HG02943 (cell line): ENCODE results near the gene SLC6A5.

ENCODE experiments used
- ATAC-seq: cut with Tn5 transposase; IDR thresholded peaks from one replicate; pipeline ENCODE4 v1.9.1; 2021; ENCODE audit warnings: mild to moderate bottlenecking, low read depth, moderate library complexity; ENCODE audit not compliant: unreplicated experiment

SLC6A5 gene

DNA sequence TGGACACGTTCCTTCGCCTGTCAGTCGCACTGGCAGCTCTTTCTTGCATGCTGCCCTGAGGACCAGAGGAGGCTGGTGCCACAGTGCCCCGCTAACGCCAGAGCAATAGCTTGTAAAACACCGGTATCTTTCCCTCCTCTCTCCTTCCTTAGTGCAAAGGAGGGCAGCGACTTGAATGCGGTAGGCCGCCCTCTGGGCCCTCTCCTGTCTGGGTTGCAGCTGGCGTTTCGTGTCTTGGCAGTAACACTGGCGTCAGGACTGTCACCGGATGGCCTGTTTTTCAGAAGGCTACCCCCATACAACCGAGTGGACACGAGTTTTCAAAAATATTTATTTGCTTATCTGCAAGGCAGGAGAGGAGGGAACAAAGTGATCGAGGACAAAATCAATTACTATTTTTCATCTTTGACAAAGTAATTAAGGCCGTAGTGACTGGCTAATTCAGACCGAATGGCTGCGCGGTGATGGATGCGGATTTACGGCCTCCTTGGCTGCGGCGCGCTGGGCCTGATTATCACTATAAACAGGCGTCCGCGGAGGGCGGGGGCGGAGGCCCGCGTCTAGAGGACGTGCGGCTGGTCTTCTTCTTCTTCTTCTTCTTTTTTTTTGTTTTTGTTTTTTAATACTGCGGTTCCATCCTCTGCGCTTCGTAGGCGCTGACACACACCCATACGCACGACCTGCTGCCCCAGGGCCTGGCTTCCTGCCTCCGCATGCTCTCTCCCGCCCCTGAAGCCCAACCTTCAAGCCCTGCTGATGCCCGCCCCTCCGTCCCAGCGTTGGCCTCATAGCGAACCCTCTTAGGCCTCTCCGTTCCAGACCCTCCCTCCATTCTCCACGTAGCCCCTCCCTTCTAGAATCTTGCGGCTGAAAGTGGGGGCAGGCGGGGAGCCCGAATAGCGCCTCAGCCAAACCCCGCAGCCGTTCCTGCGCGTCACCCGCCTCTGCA lies 2.9 kb upstream of the SLC6A5 start:
- no peak for ATAC-seq

DNA sequence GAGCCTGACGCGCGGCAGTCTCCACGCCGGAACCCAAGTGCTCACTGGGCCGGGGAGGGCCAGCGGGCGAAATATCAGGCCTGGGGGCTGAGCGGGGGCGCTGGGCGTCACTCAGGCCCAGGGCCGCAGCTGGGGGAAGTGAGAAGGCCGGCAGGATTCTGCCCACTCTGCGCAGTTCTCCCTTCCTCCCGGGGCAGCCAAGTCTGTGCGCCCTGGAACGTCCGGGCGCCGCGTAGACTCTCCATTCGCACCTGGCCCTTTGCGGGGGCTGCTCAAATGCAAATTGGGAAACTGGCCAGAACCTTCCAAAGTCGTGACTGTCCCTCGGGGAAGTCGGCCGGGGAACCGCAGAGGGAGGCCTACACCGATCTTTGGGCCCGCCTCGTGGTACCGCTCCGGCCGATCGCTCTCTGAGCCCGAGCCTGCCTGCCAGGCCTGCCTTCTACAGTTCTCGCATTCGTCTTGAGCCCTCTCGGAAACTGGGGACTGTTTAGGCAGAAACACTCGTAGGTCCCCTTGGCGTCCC lies 2.2 kb upstream of the SLC6A5 start:
- ATAC-seq = no peak

DNA sequence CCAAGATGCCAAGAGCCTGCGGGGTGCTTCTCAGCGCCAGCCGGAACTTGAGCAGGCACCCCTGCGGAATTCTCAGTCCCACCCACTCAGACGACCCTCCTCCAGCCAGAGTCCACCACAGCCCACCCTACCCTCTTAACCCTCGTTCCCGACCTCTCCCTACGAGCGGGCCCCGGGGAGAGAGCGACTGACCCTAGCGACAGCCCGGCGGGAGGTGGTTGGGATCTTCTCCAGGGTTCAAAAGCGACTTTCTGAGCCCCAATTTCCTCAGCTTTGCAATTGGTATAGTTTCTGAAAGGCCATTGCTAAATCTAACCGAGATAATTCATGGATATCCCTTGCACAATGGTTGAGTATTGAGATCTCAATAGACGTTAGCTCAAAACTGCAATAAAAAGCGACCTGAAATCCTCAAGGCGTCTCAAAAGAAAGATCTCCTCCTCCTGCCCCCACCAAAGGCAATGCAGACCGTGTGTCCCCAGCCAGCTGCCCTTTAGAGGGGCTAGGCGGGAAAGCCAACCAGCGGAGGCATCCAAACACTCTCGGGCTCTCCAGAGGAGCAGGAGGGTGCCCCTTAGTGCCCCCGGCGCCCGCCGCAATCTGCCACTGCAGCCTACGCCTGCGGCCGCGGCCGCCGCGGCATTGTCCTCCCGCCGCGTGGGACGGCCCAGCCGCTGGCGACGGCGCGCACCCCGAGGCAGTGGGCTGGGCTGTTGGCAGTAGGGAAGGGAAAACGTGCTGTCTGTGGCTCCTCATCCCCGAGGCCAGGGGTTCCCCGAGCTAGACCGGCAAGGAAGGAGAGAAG lies 1.5 kb upstream of the SLC6A5 start:
- ATAC-seq = no peak

DNA sequence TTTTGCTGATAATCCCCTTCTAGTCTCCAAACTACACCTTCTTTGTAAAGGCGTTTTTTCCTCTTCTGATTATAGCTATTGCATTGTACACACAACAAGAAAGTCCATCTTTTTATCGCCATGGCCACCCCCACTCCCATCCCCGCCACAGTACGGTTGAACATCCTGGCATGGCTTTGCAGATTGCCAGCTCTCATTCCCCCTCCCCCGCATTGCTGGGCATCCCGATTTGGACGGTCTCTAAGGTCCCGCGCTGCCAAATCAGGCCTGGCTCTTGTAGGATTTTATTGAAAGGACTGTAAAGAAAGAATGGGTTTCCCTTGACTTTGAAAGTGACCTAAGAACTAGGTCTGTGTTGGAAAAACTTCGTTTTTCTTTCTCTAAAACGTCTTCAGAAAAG lies 916 bp upstream of the SLC6A5 start:
- ATAC-seq = no peak

DNA sequence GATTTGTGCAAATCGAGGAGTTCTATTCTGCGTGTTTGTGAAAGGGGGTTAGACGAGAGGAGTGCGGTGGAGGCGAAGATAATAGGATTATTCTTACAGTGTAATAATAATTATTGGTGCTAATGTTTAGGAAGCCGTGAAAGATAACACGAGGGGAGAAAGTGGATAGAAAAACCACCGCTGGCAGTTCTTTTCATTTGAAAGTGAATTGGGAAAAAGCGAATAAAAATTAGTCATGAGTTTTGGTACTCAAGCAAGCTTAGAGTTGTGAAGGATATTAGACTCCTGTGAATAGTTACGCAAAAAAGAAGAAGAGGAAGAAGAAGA lies 575 bp downstream of the SLC6A5 start:
- no peak for ATAC-seq

DNA sequence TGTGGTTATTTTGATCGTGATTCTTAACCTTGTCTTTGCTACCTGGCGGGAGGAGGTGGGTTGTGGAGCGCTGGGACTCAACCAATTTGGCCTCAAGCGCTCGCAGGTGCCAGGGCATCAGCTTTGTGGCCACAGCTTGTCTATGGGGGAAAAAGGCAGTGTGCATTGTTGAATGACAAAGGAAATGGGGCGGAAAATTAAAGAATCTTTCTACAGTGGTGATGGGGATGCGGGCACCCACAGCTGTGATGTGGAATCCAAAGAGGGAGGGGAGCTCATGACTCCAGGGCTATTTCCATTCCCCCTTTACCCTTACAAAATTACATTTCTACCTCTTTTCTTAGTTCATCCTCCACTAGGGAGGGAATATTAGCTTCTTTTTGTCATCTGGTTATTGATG lies 1.1 kb downstream of the SLC6A5 start:
- ATAC-seq = no peak

DNA sequence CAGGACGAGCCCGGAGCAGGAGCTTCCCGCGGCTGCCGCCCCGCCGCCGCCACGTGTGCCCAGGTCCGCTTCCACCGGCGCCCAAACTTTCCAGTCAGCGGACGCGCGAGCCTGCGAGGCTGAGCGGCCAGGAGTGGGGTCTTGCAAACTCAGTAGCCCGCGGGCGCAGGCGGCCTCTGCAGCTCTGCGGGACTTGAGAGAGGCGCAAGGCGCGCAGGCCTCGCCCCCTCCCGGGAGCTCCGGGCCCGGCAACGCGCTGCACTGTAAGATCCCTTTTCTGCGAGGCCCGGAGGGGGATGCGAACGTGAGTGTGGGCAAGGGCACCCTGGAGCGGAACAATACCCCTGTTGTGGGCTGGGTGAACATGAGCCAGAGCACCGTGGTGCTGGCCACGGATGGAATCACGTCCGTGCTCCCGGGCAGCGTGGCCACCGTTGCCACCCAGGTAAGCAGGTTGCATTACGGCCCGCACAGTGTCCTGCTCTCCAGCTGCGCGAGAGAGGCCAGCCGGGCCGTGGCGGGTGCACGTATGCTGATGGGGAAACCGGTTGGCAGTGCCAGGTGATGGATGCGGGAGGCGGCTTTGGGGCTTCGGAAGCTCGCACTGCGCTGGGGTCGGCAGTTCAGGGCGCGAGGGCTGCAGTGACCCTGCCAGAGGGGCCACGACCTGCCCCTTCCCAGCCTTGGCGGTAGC lies 2.0 kb downstream of the SLC6A5 start:
- ATAC-seq = no peak

DNA sequence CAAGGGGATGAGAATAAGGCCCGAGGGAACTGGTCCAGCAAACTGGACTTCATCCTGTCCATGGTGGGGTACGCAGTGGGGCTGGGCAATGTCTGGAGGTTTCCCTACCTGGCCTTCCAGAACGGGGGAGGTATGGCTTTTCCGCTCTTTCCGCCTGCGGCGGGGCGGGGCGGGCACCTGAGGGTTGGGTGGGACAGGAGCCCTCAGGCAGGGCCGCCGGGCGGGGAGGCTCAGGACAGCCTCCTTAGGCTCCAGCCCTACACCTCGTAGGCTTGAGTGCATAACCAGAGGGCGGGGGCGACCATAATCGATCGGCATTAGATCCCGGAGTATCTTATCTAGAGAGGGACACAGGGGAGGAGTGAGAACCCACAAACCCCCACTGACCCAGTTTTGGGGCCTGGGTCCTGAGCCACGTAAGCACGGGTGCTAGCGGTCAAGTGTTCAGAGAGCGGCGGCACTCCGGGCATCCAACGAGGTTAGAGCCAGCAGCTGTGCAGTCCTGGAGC lies 4.9 kb downstream of the SLC6A5 start:
- no peak for ATAC-seq

DNA sequence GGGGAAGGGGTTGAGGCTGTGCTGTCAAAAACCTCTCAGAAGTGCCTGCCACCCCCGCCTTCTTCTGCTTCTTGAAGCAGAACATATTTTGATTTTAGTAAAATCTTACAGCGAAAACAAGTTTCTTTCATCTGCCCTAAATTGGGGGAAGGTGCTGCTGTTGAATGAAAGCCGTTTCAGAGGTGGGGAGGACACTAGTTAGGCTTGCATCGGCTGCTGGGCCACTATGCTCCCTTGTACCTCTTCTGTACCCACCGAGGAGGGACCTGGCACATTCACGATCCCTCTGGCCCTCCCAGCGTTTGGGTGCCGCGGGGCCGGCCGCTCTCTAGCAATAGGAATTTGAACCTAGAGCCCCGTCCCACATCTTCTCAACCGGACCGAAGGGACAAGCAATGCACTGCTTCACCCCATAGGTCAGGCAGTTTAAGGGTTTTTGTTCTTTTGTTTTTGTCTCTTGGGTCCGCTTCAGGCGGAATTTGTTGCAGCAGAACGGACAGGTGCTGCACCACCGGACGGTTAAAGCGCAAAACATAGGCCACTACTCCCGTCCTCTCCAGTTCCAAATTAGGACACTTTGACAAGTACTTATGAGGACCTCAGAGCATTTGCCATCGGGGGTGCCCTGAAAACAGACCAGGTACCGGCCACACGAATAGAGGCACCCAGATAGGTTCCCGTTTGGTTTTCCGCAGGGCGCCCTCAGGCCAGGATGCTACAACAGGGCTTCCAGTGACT lies 5.6 kb downstream of the SLC6A5 start:
- no peak for ATAC-seq

DNA sequence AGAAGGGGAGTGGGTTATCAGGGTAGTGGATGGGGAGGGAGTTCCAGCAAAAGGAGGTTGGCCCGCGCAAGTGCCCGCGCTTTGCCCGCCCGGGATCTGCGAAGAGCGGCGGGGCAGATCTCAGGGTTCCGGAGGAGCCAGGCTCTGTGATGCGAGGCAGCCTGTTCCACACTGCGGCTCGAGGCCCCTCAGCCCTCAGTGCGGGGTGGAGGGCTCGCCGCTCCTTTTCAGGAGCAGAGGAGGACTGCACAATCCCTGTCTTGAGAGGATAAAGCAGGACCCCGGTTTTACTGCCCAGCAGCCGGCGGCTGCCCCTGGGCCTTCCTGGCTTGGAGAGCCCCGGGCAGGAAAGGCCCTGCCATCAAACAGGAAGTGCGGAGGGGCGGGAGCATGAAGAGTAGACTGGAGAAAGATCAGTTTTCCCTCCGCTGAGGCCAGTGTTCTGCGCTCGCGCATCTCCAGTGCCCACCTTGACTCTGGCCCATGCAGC lies 6.2 kb downstream of the SLC6A5 start:
- ATAC-seq = no peak

DNA sequence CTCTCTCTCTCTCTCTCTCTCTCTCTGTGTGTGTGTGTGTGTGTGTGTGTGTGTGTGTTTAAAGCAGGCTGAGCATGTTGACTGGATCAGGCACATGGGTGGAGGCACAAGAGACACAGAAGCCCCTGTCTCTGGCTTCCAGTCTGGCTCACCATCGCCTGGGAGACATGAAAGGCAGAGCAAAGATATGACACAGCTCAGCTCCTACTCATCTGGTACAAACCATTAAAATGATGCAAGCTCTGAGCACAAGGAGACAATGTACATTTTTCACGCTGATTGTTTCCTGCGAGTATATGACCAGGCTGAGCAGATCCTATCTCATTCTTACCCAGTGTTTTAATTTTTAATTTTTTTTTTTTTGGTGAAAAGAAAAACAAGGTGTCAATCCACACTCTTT lies 9.5 kb downstream of the SLC6A5 start:
- no peak for ATAC-seq

DNA sequence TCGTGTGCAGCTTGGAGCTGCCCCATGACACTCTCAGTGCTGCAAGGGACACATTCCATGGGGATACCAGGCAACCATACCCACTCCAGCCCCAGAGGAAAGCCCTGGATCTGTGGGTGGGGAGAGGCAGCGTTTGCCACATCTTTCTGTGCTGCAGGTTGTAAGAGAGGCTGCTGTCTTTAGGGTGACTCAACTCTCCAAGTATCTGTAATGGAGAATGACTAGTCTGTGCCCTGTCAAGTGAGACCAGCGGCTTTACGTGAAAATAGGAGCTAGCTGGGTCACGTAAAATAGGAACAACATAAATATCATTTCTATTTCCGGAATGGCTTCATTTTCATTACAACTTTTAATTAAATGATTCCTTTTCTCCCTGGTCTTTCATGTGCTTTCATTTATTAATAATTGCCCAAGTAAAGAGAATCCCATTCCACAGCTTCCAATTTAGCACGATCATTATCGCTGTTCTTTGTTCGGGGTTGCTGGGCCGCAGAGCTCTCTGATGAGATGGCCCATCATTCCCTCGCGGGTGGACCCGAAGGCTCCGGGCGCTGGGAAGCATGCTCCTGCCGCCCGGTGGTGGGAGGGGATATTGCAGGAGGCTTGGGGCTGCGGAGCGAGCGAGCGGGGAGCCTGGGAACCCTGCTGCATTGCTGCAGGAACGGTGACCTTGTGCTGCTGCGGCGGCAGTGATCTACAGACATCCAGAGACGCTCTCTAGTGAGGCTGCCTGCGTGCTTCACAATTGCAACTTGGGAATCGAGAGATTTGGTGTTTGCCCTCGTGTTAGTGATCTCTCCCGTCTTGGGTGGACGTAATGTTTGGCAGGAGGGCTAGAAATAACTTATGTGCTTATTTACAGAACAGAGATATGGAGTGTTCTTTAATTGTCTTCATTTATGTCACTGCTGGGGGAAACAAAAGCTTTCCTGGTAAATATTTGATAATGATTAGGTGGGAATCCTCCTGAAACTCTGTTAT lies 10.6 kb downstream of the SLC6A5 start:
- peak; percentile 97 for ATAC-seq

DNA sequence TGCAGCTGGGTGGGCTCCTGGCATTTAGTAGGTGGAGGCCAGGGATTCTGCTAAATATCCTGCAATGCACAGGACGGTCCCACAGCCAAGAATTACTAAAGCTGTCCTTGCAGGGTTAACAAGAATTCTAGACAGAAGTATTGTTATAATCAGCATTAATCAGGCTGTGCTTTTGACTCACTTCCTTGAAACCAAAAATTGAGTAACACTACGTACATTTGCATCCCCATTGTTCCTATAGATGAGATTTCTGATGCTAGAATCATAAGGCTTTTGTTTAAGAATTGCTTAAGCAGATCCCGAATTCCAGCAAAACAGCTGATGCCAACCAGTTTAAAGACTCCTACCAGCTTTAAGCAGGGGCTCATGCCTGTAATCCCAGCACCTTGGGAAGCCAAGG lies 11.4 kb downstream of the SLC6A5 start:
- ATAC-seq = no peak

DNA sequence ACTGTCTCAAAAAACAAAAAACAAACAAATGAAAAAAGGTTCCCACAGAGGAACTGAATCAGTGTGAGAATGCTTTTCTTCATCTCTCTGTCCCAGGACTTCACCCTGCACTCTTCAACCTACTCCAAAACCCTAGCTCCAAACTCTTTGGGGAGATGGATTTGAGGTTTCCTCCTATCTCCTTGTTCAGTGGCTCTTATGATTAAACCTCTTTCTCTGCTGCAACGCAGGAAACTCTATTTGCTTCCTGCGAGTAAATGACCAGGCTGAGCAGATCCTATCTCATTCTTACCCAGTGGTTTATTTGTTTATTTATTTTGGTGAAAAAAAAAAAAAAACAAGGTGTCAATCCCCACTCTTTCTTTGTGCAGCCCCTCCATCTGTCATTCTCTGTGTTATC lies 12.0 kb downstream of the SLC6A5 start:
- ATAC-seq = no peak

DNA sequence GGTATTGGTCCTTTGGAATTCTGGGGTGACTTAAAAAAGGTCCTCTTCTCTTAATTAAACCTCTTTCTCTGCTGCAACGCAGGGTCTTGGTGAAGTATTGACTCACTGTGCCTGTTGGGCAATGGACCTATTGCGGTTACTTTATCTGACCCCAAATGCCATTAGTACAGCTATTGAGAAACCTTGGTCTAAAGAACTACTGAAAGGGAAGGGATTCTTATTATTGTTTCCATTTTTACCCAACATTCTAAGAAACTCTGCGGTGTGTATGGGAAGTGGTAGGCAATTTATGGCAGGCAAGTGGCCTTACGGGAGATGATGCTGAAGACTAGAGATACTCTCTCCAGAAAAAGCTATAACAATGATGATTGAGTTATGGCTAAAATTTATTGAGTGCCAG lies 12.5 kb downstream of the SLC6A5 start:
- ATAC-seq = no peak

DNA sequence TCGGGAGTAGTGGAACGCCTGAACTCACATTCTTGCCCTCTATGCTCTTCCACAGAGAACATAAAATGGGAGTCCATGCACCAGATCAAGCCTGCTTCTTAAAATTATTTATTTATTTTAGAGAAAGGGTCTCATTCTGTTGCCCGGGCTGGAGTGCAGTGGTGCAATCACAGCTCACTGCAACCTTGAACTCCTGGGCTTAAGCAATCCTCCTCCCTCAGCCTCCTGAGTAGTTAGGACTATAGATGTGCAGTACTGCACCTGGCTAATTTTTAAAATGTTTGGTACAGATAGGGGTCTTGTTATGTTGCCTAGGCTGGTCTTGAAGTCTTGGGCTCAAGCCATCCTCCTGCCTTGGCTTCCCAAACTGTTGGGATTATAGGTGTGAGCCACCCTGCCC lies 13.0 kb downstream of the SLC6A5 start:
- ATAC-seq = no peak

DNA sequence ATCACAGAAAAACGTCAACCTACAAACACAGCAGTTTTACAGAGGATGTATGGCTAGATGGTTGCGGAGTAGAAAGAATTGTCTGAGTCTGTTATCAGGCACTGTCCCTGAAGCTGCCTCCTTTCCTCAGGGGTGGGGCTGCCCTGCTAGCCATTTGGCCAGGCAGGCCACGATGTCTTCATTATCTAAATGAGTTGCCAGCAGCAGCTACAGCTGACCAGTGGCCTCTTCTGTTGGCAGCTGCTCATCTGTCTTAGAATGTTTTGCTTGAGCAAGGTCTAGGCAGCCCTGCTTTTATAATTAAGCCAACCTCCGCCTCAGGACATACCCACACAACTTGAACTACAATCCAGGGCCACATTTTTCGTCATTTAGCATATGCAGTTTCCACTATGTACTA lies 17.5 kb downstream of the SLC6A5 start:
- ATAC-seq = no peak

DNA sequence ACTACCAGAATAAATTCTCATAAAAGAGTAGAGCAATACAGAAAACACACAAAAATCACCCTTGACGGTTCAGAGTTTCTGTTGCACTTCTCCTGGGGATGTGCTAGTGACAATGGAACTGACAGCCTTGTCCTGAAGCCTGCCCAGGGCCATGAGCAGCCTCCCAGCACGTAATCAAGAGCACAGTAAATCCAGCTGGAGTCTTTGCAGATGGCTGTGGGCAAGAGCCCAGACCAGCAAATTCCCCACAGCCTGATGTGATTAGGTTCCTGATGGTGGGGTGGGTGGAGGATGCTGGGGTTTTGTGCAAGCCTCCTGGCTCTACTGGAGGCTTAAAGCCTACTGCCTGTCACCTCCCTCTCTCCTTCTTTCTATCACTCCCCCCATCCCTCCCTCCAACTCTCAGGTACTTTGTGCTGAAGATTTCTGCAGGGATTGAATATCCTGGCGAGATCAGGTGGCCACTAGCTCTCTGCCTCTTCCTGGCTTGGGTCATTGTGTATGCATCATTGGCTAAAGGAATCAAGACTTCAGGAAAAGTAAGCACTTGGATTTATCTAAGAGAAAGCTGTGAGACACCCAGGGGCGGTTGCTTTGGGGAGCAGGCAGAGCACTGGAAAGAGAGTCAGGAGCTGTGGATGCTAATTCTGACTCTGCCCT lies 18.1 kb downstream of the SLC6A5 start:
- no peak for ATAC-seq
